ENCODE measurements around the gene SF3B2.

DNA sequence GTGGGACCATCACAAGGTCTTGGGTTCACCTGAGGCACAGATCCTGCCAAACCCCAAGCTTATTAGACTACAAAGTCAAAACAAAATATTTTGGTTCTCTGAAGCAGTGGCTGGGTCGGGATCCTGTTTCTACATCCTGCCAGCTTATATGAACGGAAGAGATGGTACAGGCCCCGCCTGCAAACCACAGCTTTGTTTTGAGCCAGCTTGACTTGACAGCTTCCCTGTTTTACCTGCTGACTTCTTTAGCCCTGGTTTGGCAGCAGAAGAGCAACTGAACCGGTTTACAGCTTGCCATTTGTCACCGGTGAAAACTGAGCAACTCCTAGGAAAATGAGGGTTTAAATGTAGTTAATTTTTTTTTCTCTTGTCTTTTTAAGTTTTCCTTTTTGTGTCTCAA lies 29.3 kb downstream of the SF3B2 start:
- TF ChIP-seq CTCF (IDR thresholded peaks at IDR 0.05 in 2 of 3, conservative IDR thresholded peaks at IDR 0.05 in 1 of 3; ENCODE audit: insufficient read depth in 2 of 3, low read depth in 1 of 3, low read length in 3 of 3) (no peak), ZNF124 (CRISPR knock-in tag; IDR thresholded peaks at IDR 0.05) (no peak), ZNF253 (CRISPR knock-in tag; conservative IDR thresholded peaks at IDR 0.05) (no peak)

Measured in K562 (cell line).